Measurements from ENCODE around the gene UBTD1.

- TF ChIP-seq CTCF (IDR thresholded peaks at IDR 0.05; ENCODE audit: insufficient read depth, low read length, poor library complexity, severe bottlenecking) (no peak), EZH2phosphoT487 (conservative IDR thresholded peaks at IDR 0.05; ENCODE audit: low read length) (no peak)
Observed at GRCh38 chr10:97607095-97607636, 108.4 kb downstream of the UBTD1 start.

Measured in SU-DHL-6 (cell line).